GM12801 (cell line): Measurements from ENCODE around the gene CDK6.

Experiments used
- CTCF ChIP-seq: IDR thresholded peaks from one replicate; pipeline ENCODE4 v1.5.1; 2011; ENCODE audit warnings: control low read depth; ENCODE audit not compliant: insufficient read length; ENCODE audit errors: extremely low read depth

CDK6 gene

DNA sequence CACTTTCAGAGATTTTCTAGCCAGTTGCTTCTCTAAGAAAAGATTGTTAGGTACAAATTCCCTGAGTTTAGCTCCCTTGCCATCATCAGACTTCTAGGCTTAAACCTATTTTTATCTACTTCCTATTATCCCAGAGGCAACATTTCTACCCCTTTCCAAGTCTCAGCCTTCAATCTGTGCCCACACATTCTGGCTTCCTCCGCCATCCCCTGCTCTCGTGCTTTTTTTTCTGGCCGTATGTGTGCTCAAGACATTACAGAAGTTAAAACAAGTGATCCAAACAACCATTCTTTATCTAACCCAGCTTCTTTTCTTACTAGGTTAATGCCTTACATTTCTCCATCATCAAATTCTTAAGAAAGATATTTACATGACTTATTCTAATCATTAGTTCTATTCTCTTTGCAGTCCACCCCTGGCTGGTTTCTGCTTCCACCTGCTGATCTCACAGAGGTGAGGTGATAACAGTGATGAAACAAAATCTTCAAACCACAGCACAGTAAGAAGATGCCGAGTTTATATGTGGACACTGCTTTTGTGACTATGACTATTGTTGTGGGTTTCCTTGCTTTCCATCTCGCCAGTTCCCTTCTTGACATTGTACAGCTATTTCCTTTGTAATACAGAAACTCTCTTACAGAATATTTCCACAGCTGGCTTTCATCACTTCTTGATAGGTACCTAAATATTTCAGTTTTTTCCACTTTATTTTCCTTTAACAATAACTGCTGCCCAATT is 18.3 kb upstream of the CDK6 start:
- TF ChIP-seq CTCF, result no peak

DNA sequence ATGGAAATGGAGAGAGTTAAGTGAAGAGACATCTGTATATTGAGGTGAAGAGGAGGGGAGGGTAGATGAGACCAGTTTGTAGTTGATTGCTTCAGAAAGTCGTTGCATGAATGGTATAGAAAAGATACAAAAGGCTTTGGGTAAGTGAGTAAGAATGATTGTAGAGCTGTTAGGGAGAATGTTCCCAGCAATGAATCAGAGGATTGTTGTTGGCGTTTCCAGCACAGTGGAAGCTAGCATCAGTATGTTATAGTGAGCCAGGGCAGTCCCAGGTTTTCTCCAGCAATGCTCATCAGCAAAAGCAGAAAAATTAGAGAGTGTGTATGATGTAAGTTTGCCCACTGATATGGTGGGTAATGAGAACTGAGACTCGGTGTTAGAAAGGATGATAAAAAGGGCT is 15.4 kb upstream of the CDK6 start:
- no peak for TF ChIP-seq CTCF

DNA sequence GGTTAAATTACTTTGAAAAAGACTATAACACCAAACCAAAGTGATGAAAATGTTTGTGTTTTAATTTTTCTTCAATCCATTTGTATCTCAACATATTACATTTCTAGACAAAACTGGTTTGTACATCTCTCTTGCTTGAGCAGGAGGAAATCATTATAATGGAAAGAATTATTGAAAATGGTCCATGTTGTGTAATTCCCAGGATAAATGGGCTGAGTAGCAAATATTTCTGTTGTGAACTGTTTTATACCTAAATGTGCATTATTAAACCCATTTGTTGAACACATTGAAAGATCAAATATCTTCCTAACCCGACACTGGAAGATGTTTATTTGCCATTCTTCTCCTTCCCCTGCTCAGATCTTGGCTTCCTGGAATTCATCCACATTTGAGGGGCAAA is 14.1 kb upstream of the CDK6 start:
- TF ChIP-seq CTCF, result no peak

- TF ChIP-seq CTCF, result no peak
These were observed 12.9 kb upstream of the CDK6 start for GRCh38 chr7:92849322-92849721.

- no peak for TF ChIP-seq CTCF
These were observed 12.5 kb upstream of the CDK6 start for GRCh38 chr7:92848851-92849250.

- no peak for TF ChIP-seq CTCF
These were observed 12.1 kb upstream of the CDK6 start for GRCh38 chr7:92848441-92848840.

DNA sequence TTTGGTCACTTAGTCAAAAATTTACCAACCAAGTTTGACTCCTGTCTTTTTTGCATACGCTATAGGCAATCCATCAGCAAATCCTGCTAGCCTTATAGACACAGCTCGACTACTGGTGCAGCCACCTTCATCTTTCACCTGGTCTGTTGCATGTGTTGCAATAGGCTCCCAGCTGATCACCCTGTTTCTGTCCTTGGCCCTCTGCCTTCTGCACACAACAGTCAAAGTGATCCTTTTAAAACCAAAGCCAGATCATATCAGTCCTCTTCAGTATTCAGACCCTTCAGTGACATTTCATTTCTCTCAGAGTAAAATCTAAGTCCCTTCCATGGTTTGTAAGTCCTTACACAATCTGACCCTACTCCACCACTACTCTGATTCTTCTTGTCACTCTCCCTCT is 10.9 kb upstream of the CDK6 start:
- TF ChIP-seq CTCF, result no peak
